PC-9 (cell line): ENCODE data around the gene FNIP1.

Experiments used
- CTCF ChIP-seq: fragments of 200-600 bp; sonication (generic); conservative IDR thresholded peaks from 2 replicates; pipeline ENCODE4 v1.6.1; 2017; ENCODE audit warnings: mixed run types, antibody characterized with exemption, mild to moderate bottlenecking, moderate library complexity
- EZH2 ChIP-seq: fragments of 200-600 bp; sonication (generic); IDR thresholded peaks from 2 replicates; pipeline ENCODE4 v1.8.0; 2017; ENCODE audit warnings: antibody characterized with exemption, low read depth

- TF ChIP-seq CTCF (no peak), EZH2 (no peak)
These were observed 157.7 kb downstream of the FNIP1 start for GRCh38 chr5:131639148-131639547.
